IgD-negative memory B cell (primary cell): ENCODE data around the gene KCNJ10. TPM values are rescaled to one million over a fixed set of nuclear protein-coding genes. Genes with fewer than 3 reads are reported as not detected.

ENCODE experiments used
- H3K27ac Mint-ChIP-seq, 3 donors: one replicate each; pipeline ENCODE4 v1.8.0; 2020 to 2022; ENCODE audit warnings: mild to moderate bottlenecking in 3 of 3, mixed read lengths in 3 of 3, moderate library complexity in 1 of 3
- H3K27me3 Mint-ChIP-seq: one replicate; pipeline ENCODE4 v1.8.0; 2021; ENCODE audit warnings: mixed read lengths
- H3K36me3 Mint-ChIP-seq: one replicate; pipeline ENCODE4 v1.8.0; 2020; ENCODE audit warnings: mild to moderate bottlenecking, mixed read lengths
- H3K4me1 Mint-ChIP-seq, 3 donors: one replicate each; pipeline ENCODE4 v1.8.0; 2020 to 2022; ENCODE audit warnings: mixed read lengths in 3 of 3, mild to moderate bottlenecking in 1 of 3
- H3K4me3 Mint-ChIP-seq, 4 donors: one replicate each; pipeline ENCODE4 v1.8.0; 2020 to 2022; ENCODE audit warnings: mild to moderate bottlenecking in 4 of 4, mixed read lengths in 4 of 4, moderate library complexity in 3 of 4
- H3K9me3 Mint-ChIP-seq, 3 donors: one replicate each; pipeline ENCODE4 v1.8.0; 2020 to 2021; ENCODE audit warnings: mixed read lengths in 3 of 3, mild to moderate bottlenecking in 1 of 3
- polyA plus RNA-seq: library from polyadenylated mRNA; unstranded; fragments of 300-500 nt; fragmentation: Illumina TruSeq; gene quantifications from one replicate; pipeline ENCODE4 v1.2.3, GENCODE V29; 2021

KCNJ10 gene
- polyA plus RNA-seq, 1 donor from 2014 or later = not detected

GRCh38 chr1:159955456-159955855 lies 114.5 kb downstream of the KCNJ10 start:
- no peak overlapping the region for H3K27ac Mint-ChIP-seq
- no peaks in the 10 kb centered on the region for H3K9me3 Mint-ChIP-seq
- no peak overlapping the region for H3K4me3 Mint-ChIP-seq
- no peaks in the 10 kb centered on the region for H3K36me3 Mint-ChIP-seq
- H3K4me1 Mint-ChIP-seq = no peaks in the 10 kb centered on the region
- peaks cover 28% of the 10 kb centered on the region for H3K27me3 Mint-ChIP-seq

GRCh38 chr1:159953536-159954515 lies 116.1 kb downstream of the KCNJ10 start, which contains the start of gene SLAMF9:
Gene SLAMF9, minus strand, starts transcription at chr1:159954237. Its CDS starts 100 bp downstream, at chr1:159954137.
- H3K4me3 Mint-ChIP-seq = no peak within 1 kb of the TSS
- peak within 1 kb of the TSS in 2 of 3 donors; percentile 9 to 50 for H3K27ac Mint-ChIP-seq
- H3K27me3 Mint-ChIP-seq = peaks cover 25% of the 10 kb centered on the region
- H3K9me3 Mint-ChIP-seq = no peaks in the 10 kb centered on the region
- H3K4me1 Mint-ChIP-seq = no peaks in the 10 kb centered on the region
- no peaks in the 10 kb centered on the region for H3K36me3 Mint-ChIP-seq

- H3K36me3 Mint-ChIP-seq = no peaks in the 10 kb centered on the region
- no peak overlapping the region for H3K4me3 Mint-ChIP-seq
- no peaks in the 10 kb centered on the region for H3K9me3 Mint-ChIP-seq
- H3K4me1 Mint-ChIP-seq = no peaks in the 10 kb centered on the region
- H3K27ac Mint-ChIP-seq = peak overlapping the region in 1 of 3 donors; percentile 50
- H3K27me3 Mint-ChIP-seq = peaks cover 25% of the 10 kb centered on the region
These were observed 117.0 kb downstream of the KCNJ10 start for GRCh38 chr1:159952932-159953331.

- no peaks in the 10 kb centered on the region for H3K36me3 Mint-ChIP-seq
- no peak overlapping the region for H3K27ac Mint-ChIP-seq
- no peak overlapping the region for H3K4me3 Mint-ChIP-seq
- H3K27me3 Mint-ChIP-seq = peaks cover 25% of the 10 kb centered on the region
- no peaks in the 10 kb centered on the region for H3K9me3 Mint-ChIP-seq
- H3K4me1 Mint-ChIP-seq = no peaks in the 10 kb centered on the region
These were observed 118.4 kb downstream of the KCNJ10 start for GRCh38 chr1:159951551-159951950.

GRCh38 chr1:159951016-159951415 lies 118.9 kb downstream of the KCNJ10 start:
- Mint-ChIP-seq H3K27ac (peak overlapping the region in 1 of 3 donors; percentile 77), H3K27me3 (peaks cover 27% of the 10 kb centered on the region)

GRCh38 chr1:159949981-159950381 lies 120.0 kb downstream of the KCNJ10 start:
- Mint-ChIP-seq H3K27ac (no peak overlapping the region), H3K4me3 (no peak overlapping the region), H3K27me3 (peaks cover 36% of the 10 kb centered on the region), H3K36me3 (no peaks in the 10 kb centered on the region), H3K4me1 (peaks cover 2 to 4% (median 3%) of the 10 kb centered on the region in 3 donors), H3K9me3 (no peaks in the 10 kb centered on the region)

More at GRCh38 chr1:159951016-159951415, 118.9 kb downstream of the KCNJ10 start:
- Mint-ChIP-seq H3K4me3 (no peak overlapping the region), H3K4me1 (no peaks in the 10 kb centered on the region), H3K9me3 (no peaks in the 10 kb centered on the region), H3K36me3 (no peaks in the 10 kb centered on the region)

- peaks cover 2 to 8% (median 7%) of the 10 kb centered on the region in 3 donors for H3K4me1 Mint-ChIP-seq
- H3K9me3 Mint-ChIP-seq = no peaks in the 10 kb centered on the region
- no peaks in the 10 kb centered on the region for H3K36me3 Mint-ChIP-seq
- no peak overlapping the region for H3K27ac Mint-ChIP-seq
- H3K27me3 Mint-ChIP-seq = peaks cover 42% of the 10 kb centered on the region
- no peak overlapping the region for H3K4me3 Mint-ChIP-seq
These were observed 120.8 kb downstream of the KCNJ10 start for GRCh38 chr1:159949123-159949522.

Other genes with a start within 250 kb of the KCNJ10 start
- not detected for gene SLAMF8, start 243.3 kb downstream of the KCNJ10 start, polyA plus RNA-seq
- gene VSIG8, start 207.5 kb downstream of the KCNJ10 start, polyA plus RNA-seq = not detected
- 1.2 TPM for gene CFAP45, start 170.0 kb downstream of the KCNJ10 start, polyA plus RNA-seq
- gene TAGLN2, start 144.7 kb downstream of the KCNJ10 start, polyA plus RNA-seq = 1,399 TPM
- 0.08 TPM for gene IGSF9, start 124.5 kb downstream of the KCNJ10 start, polyA plus RNA-seq
- not detected for gene SLAMF9, start 115.9 kb downstream of the KCNJ10 start, polyA plus RNA-seq
- 1.9 TPM for gene PIGM, start 38.2 kb downstream of the KCNJ10 start, polyA plus RNA-seq
- gene KCNJ9, start 11.4 kb upstream of the KCNJ10 start, polyA plus RNA-seq = not detected
- 35.4 TPM for gene IGSF8, start 28.5 kb upstream of the KCNJ10 start, polyA plus RNA-seq
- gene ATP1A2, start 45.6 kb upstream of the KCNJ10 start, polyA plus RNA-seq = not detected
- not detected for gene ATP1A4, start 81.4 kb upstream of the KCNJ10 start, polyA plus RNA-seq
- not detected for gene CASQ1, start 120.4 kb upstream of the KCNJ10 start, polyA plus RNA-seq
- 19.4 TPM for gene PEA15, start 135.2 kb upstream of the KCNJ10 start, polyA plus RNA-seq
- 57.8 TPM for gene DCAF8, start 192.4 kb upstream of the KCNJ10 start, polyA plus RNA-seq
- gene PEX19, start 215.0 kb upstream of the KCNJ10 start, polyA plus RNA-seq = 37.8 TPM